Adrenal gland (tissue), 5 donors: ENCODE measurements around the gene UBE3D.

ENCODE experiments used
- CTCF ChIP-seq, 6 experiments: fragments of 450-650 bp in 4 of 6; fragments of 200-600 bp in 2 of 6; sonication (generic) in 1 of 6; IDR thresholded peaks; 1 replicate in 5 of 6; 2 replicates in 1 of 6; pipeline versions ENCODE4 v1.5.1 to v1.8.0; 2016 to 2021; ENCODE audit warnings: antibody characterized with exemption in 6 of 6, mild to moderate bottlenecking in 2 of 6, moderate library complexity in 1 of 6
- POLR2A ChIP-seq, 2 donors: fragments of 450-650 bp; IDR thresholded peaks; one replicate each; pipeline ENCODE4 v1.6.1; 2017; ENCODE audit warnings: antibody characterized with exemption in 2 of 2, mild to moderate bottlenecking in 2 of 2, moderate library complexity in 1 of 2
- donor health status: DM: no; HTN: no; CAD: no.

- TF ChIP-seq CTCF (IDR thresholded peaks at IDR 0.05): no peak
- no peak for TF ChIP-seq POLR2A (IDR thresholded peaks at IDR 0.05)
These were observed 4.0 kb upstream of the UBE3D start for GRCh38 chr6:83069633-83070032.
